Measurements from ENCODE around the gene LCLAT1. TPM values are rescaled to one million over a fixed set of nuclear protein-coding genes. Genes with fewer than 3 reads are reported as not detected.

Gene LCLAT1
- polyA plus RNA-seq, 1 of the 3 experiments (the other 2 are of a cell fraction), result 6.9 TPM

DNA sequence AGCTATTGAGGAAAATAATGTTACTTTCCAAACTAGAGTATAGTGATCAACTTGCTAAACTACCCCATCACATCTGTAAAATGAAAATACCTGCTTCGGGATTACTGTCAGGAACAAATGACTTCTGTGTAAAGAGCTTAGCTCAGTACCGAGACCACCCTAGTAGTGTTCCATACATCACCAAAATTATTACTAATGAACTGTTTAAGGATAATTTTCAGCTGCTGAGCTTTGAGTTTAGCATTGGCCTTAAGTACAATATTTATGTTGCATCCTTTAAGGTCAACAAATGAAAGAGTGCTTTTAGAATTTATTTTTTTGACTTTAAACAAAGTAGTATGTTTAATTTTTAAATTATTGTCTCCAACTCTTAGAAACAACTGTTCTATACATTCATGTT is 144.1 kb downstream of the LCLAT1 start:
- 96% methylated on average over 2 of the region's 2 CpGs for WGBS (ENCODE audit: low lambda C conversion rate)
- CTCF ChIA-PET, result interaction anchor here (0.7 to 1.2 kb wide), 3 partner anchors 15 to 636 kb away, joined by 3 to 6 read pairs (median 3); no protein-coding TSS in a partner anchor
- H3K4me3 ChIP-seq (ENCODE audit: low read depth in 2 of 2, low read length in 1 of 2), result no peak overlapping the region
- no peak for TF ChIP-seq YY1 (IDR thresholded peaks at IDR 0.05; ENCODE audit: low read depth)
- TF ChIP-seq IRF3 (IDR thresholded peaks at IDR 0.05; ENCODE audit: low read depth, low read length), result no peak
- TF ChIP-seq, protein P1, sequence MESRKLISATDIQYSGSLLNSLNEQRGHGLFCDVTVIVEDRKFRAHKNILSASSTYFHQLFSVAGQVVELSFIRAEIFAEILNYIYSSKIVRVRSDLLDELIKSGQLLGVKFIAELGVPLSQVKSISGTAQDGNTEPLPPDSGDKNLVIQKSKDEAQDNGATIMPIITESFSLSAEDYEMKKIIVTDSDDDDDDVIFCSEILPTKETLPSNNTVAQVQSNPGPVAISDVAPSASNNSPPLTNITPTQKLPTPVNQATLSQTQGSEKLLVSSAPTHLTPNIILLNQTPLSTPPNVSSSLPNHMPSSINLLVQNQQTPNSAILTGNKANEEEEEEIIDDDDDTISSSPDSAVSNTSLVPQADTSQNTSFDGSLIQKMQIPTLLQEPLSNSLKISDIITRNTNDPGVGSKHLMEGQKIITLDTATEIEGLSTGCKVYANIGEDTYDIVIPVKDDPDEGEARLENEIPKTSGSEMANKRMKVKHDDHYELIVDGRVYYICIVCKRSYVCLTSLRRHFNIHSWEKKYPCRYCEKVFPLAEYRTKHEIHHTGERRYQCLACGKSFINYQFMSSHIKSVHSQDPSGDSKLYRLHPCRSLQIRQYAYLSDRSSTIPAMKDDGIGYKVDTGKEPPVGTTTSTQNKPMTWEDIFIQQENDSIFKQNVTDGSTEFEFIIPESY (IDR thresholded peaks at IDR 0.05; ENCODE audit: borderline replicate concordance, low read depth), result no peak
- no peak for TF ChIP-seq FOXM1 (IDR thresholded peaks at IDR 0.05; ENCODE audit: low read depth)
- TF ChIP-seq POLR2AphosphoS5 (IDR thresholded peaks at IDR 0.05; ENCODE audit: low read depth, low read length), result no peak
- TF ChIP-seq, protein P2, sequence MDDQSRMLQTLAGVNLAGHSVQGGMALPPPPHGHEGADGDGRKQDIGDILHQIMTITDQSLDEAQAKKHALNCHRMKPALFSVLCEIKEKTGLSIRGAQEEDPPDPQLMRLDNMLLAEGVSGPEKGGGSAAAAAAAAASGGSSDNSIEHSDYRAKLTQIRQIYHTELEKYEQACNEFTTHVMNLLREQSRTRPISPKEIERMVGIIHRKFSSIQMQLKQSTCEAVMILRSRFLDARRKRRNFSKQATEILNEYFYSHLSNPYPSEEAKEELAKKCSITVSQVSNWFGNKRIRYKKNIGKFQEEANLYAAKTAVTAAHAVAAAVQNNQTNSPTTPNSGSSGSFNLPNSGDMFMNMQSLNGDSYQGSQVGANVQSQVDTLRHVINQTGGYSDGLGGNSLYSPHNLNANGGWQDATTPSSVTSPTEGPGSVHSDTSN (IDR thresholded peaks at IDR 0.05), result no peak
- TF ChIP-seq GATA2 (CRISPR knock-in tag; IDR thresholded peaks at IDR 0.05), result no peak
- TF ChIP-seq RXRA (IDR thresholded peaks at IDR 0.05; ENCODE audit: borderline replicate concordance, low read depth), result no peak
- TF ChIP-seq SMC3 (IDR thresholded peaks at IDR 0.05; ENCODE audit: low read depth, low read length), result no peak
- no peak for TF ChIP-seq USF1 (IDR thresholded peaks at IDR 0.05; ENCODE audit: borderline replicate concordance, low read depth)
- no peak for TF ChIP-seq NFIC (IDR thresholded peaks at IDR 0.05; ENCODE audit: borderline replicate concordance)
- no peak for TF ChIP-seq GABPA (IDR thresholded peaks at IDR 0.05; ENCODE audit: low read depth)
- TF ChIP-seq, protein P3, sequence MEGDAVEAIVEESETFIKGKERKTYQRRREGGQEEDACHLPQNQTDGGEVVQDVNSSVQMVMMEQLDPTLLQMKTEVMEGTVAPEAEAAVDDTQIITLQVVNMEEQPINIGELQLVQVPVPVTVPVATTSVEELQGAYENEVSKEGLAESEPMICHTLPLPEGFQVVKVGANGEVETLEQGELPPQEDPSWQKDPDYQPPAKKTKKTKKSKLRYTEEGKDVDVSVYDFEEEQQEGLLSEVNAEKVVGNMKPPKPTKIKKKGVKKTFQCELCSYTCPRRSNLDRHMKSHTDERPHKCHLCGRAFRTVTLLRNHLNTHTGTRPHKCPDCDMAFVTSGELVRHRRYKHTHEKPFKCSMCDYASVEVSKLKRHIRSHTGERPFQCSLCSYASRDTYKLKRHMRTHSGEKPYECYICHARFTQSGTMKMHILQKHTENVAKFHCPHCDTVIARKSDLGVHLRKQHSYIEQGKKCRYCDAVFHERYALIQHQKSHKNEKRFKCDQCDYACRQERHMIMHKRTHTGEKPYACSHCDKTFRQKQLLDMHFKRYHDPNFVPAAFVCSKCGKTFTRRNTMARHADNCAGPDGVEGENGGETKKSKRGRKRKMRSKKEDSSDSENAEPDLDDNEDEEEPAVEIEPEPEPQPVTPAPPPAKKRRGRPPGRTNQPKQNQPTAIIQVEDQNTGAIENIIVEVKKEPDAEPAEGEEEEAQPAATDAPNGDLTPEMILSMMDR (IDR thresholded peaks at IDR 0.05), result no peak
- POLR2A ChIA-PET, result interaction anchor here (0.5 kb wide), 1 partner anchor 32 kb away, joined by 4 read pairs; no protein-coding TSS in a partner anchor
- H3F3A ChIP-seq (replicated peaks; ENCODE audit: insufficient read depth), result no peaks in the 10 kb centered on the region
- H3K27ac ChIP-seq (ENCODE audit: low read depth in 2 of 2, low read length in 1 of 2), result no peak overlapping the region
- no peaks in the 10 kb centered on the region for H3K36me3 ChIP-seq (replicated peaks in 1 of 2; ENCODE audit: control insufficient read depth in 1 of 2, insufficient read depth in 2 of 2, low read length in 1 of 2)
- no peaks in the 10 kb centered on the region for H3K9me2 ChIP-seq
- no peak overlapping the region for H3K9ac ChIP-seq
- H3K27me3 ChIP-seq (ENCODE audit: insufficient read depth), result no peaks in the 10 kb centered on the region
- H4K20me1 ChIP-seq (ENCODE audit: insufficient read depth), result no peaks in the 10 kb centered on the region
- no peaks in the 10 kb centered on the region for H3K79me2 ChIP-seq (ENCODE audit: insufficient read depth)
- no peak overlapping the region for H2AFZ ChIP-seq (ENCODE audit: low read depth)
- DNase-seq, result no peak
- H3K4me1 ChIP-seq (ENCODE audit: control insufficient read depth in 1 of 2, insufficient read depth in 2 of 2, low read depth in 1 of 2, low read length in 1 of 2), result no peaks in the 10 kb centered on the region
- H3K4me2 ChIP-seq, result no peak overlapping the region
- H3K9me3 ChIP-seq, result no peaks in the 10 kb centered on the region
